OCI-LY1 (cell line): ENCODE data around the gene ARHGAP8.

Source experiments
- H2AFZ ChIP-seq: fragments of 200-600 bp; sonication (generic), shearing (Covaris generic); 2 replicates; pipeline ENCODE4 v1.6.0; 2014; ENCODE audit warnings: antibody characterized with exemption, mild to moderate bottlenecking, low read length
- H3F3A ChIP-seq: fragments of 200-600 bp; sonication (generic), shearing (Covaris generic); 2 replicates; pipeline ENCODE4 v1.6.0; 2014; ENCODE audit warnings: mild to moderate bottlenecking, antibody characterized with exemption, low read length, moderate library complexity; ENCODE audit not compliant: insufficient read depth
- H3K27ac ChIP-seq: fragments of 200-600 bp; sonication (generic); 2 replicates; pipeline ENCODE4 v1.5.1; 2014; ENCODE audit warnings: low read length, mixed run types, mild to moderate bottlenecking, low read depth; ENCODE audit not compliant: poor library complexity, severe bottlenecking
- H3K27me3 ChIP-seq: fragments of 200-600 bp; sonication (generic); 2 replicates; pipeline ENCODE4 v1.6.0; 2014; ENCODE audit warnings: antibody characterized with exemption, mild to moderate bottlenecking, low read length, moderate library complexity; ENCODE audit not compliant: insufficient read depth
- H3K36me3 ChIP-seq: fragments of 200-600 bp; sonication (generic); 2 replicates; pipeline ENCODE4 v1.6.1; 2014; ENCODE audit warnings: mild to moderate bottlenecking, antibody characterized with exemption, low read length, moderate library complexity, mixed read lengths; ENCODE audit not compliant: insufficient read depth
- H3K4me1 ChIP-seq: fragments of 200-600 bp; sonication (generic); 2 replicates; pipeline ENCODE4 v1.5.1; 2014; ENCODE audit warnings: mild to moderate bottlenecking, low read length, moderate library complexity; ENCODE audit not compliant: insufficient read depth, severe bottlenecking
- H3K4me2 ChIP-seq: fragments of 200-600 bp; sonication (generic), shearing (Covaris generic); 2 replicates; pipeline ENCODE4 v1.6.1; 2014; ENCODE audit warnings: low read length
- H3K4me3 ChIP-seq: fragments of 200-600 bp; sonication (generic); 2 replicates; pipeline ENCODE4 v1.5.1; 2014; ENCODE audit warnings: low read length, low read depth, mild to moderate bottlenecking, mixed read lengths; ENCODE audit not compliant: poor library complexity, severe bottlenecking
- H3K79me2 ChIP-seq: fragments of 200-600 bp; shearing (Covaris generic); 2 replicates; pipeline ENCODE4 v1.6.1; 2016; ENCODE audit warnings: mixed run types, low read length, mixed read lengths; ENCODE audit not compliant: insufficient read depth
- H3K9ac ChIP-seq: fragments of 200-600 bp; sonication (generic), shearing (Covaris generic); 2 replicates; pipeline ENCODE4 v1.6.1; 2014; ENCODE audit warnings: mild to moderate bottlenecking, low read length, mixed read lengths
- H3K9me2 ChIP-seq: fragments of 200-600 bp; sonication (generic), shearing (Covaris generic); 2 replicates; pipeline ENCODE4 v1.6.1; 2014; ENCODE audit warnings: low read depth, mild to moderate bottlenecking, low read length, mixed read lengths
- H3K9me3 ChIP-seq: fragments of 200-600 bp; shearing (Covaris generic); 2 replicates; pipeline ENCODE4 v1.6.1; 2014; ENCODE audit warnings: low read length, mixed read lengths
- H4K20me1 ChIP-seq: fragments of 200-600 bp; sonication (generic), shearing (Covaris generic); 2 replicates; pipeline ENCODE4 v1.6.0; 2016; ENCODE audit warnings: mild to moderate bottlenecking, low read length; ENCODE audit not compliant: insufficient read depth
- EZH2 ChIP-seq: fragments of 200-600 bp; sonication (generic), shearing (Covaris generic); IDR thresholded peaks from 2 replicates; pipeline ENCODE4 v1.8.0; 2017; ENCODE audit warnings: borderline replicate concordance, mixed run types, mild to moderate bottlenecking, antibody characterized with exemption, low read length, moderate library complexity, mixed read lengths
- TF ChIP-seq, protein P1 (sequence below): fragments of 200-600 bp; sonication (generic), shearing (Covaris generic); IDR thresholded peaks from 2 replicates; pipeline ENCODE4 v1.5.1; 2017; ENCODE audit warnings: mild to moderate bottlenecking, antibody characterized with exemption, low read length, moderate library complexity, mixed read lengths

ARHGAP8 gene

DNA sequence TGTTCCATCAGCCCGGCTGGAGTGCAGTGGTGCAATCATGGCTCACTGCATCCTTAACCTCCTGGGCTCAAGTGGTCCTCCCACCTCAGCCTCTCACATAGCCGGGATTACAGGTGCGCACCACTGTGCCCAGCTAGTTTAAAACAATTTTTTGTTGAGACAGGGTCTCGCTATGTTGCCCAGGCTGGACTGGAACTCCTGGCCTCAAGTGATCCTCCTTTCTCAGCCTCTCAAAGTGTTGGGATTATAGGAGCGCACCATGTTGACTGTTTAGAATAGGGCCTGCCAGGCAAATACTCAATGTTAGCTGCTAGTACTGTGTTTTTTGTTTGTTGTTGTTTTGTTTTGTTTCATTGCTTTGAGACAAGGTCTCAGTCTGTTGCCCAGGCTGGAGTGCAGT lies 66.4 kb downstream of the ARHGAP8 start:
- no peaks in the 10 kb centered on the region for H4K20me1 ChIP-seq
- H2AFZ ChIP-seq, result no peak overlapping the region
- no peak overlapping the region for H3K4me3 ChIP-seq
- H3K9me3 ChIP-seq, result no peaks in the 10 kb centered on the region
- no peaks in the 10 kb centered on the region for H3K4me1 ChIP-seq
- no peaks in the 10 kb centered on the region for H3K36me3 ChIP-seq
- no peaks in the 10 kb centered on the region for H3K79me2 ChIP-seq
- H3K9me2 ChIP-seq, result no peaks in the 10 kb centered on the region
- H3K9ac ChIP-seq, result no peak overlapping the region
- H3K4me2 ChIP-seq, result no peak overlapping the region
- TF ChIP-seq EZH2, result no peak
- TF ChIP-seq, protein P1, sequence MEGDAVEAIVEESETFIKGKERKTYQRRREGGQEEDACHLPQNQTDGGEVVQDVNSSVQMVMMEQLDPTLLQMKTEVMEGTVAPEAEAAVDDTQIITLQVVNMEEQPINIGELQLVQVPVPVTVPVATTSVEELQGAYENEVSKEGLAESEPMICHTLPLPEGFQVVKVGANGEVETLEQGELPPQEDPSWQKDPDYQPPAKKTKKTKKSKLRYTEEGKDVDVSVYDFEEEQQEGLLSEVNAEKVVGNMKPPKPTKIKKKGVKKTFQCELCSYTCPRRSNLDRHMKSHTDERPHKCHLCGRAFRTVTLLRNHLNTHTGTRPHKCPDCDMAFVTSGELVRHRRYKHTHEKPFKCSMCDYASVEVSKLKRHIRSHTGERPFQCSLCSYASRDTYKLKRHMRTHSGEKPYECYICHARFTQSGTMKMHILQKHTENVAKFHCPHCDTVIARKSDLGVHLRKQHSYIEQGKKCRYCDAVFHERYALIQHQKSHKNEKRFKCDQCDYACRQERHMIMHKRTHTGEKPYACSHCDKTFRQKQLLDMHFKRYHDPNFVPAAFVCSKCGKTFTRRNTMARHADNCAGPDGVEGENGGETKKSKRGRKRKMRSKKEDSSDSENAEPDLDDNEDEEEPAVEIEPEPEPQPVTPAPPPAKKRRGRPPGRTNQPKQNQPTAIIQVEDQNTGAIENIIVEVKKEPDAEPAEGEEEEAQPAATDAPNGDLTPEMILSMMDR, result no peak
- no peaks in the 10 kb centered on the region for H3F3A ChIP-seq
- H3K27me3 ChIP-seq, result no peaks in the 10 kb centered on the region
- no peak overlapping the region for H3K27ac ChIP-seq

- Histone ChIP-seq H3K36me3 (no peaks in the 10 kb centered on the region), H2AFZ (no peak overlapping the region), H3K9ac (no peak overlapping the region), H3K9me2 (no peaks in the 10 kb centered on the region), H3K79me2 (no peaks in the 10 kb centered on the region), H4K20me1 (no peaks in the 10 kb centered on the region), H3K4me3 (no peak overlapping the region), H3K4me2 (no peak overlapping the region), H3K9me3 (no peaks in the 10 kb centered on the region), H3K27me3 (no peaks in the 10 kb centered on the region), H3K27ac (no peak overlapping the region), H3F3A (no peaks in the 10 kb centered on the region), H3K4me1 (no peaks in the 10 kb centered on the region)
- TF ChIP-seq, protein P1, result no peak
- no peak for TF ChIP-seq EZH2
These were observed 67.7 kb downstream of the ARHGAP8 start for GRCh38 chr22:44819966-44820631.

DNA sequence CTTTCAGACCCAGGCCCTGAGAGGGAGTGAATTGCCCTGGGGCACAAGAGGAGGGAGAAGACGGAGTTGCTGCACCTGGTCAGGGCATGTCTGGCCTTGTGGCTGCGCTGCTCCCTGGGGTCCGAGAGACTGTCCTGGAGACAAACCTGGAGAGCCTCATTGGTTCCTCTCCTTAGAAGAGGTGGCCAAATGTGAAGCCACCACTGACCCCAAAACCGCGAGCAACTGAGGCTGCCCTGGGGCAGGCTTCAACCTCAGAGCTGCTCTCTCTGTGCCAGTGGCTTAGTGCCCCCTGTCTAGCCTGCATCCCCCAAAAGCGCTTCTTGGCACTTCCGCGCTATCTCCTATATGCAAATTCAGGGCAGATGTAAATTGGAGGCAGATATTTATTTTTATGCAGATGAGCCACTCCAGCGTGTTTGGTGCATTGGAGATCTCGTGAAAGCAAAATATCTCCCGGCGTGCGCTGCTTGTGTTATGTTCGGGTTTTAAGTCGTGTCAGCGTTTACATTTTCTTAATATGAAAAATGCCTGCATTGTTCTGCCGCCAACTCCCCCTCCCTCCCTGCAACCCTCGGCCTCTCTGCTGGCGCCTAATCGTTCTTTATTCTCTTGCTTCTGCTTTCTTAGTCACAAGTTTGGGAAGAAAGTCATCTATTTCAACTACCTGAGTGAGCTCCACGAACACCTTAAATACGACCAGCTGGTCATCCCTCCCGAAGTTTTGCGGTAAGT lies 69.5 kb downstream of the ARHGAP8 start:
- Histone ChIP-seq H2AFZ (no peak overlapping the region), H3K27ac (no peak overlapping the region), H3K9me2 (no peaks in the 10 kb centered on the region), H3K79me2 (no peaks in the 10 kb centered on the region), H3K4me3 (no peak overlapping the region), H3K4me1 (no peaks in the 10 kb centered on the region), H3K27me3 (no peaks in the 10 kb centered on the region), H3K4me2 (no peak overlapping the region), H4K20me1 (no peaks in the 10 kb centered on the region), H3K9me3 (no peaks in the 10 kb centered on the region), H3F3A (no peaks in the 10 kb centered on the region), H3K36me3 (no peaks in the 10 kb centered on the region), H3K9ac (no peak overlapping the region)
- TF ChIP-seq EZH2, result no peak
- TF ChIP-seq, protein P1, result no peak
